Measurements from ENCODE around the gene PHLDA2.

PHLDA2 gene

GRCh38 chr11:2882396-2883110 lies 46.7 kb downstream of the PHLDA2 start:
- Histone ChIP-seq H3K27ac (ENCODE audit: extremely low read depth, low read depth, low read length) (no peak overlapping the region), H3K4me3 (ENCODE audit: low read depth, low read length) (no peak overlapping the region), H3K36me3 (ENCODE audit: control insufficient read depth in 2 of 2, insufficient read depth in 1 of 2, low read length in 2 of 2) (no peaks in the 10 kb centered on the region), H3K4me1 (ENCODE audit: control insufficient read depth, insufficient read depth, low read length) (no peaks in the 10 kb centered on the region), H3K9me3 (ENCODE audit: control insufficient read depth, insufficient read depth, low read depth, low read length) (no peaks in the 10 kb centered on the region)
- CTCF ChIA-PET = interaction anchor here (1.0 to 16.8 kb wide), 3 partner anchors 9 to 349 kb away, joined by 5 to 456 read pairs (median 8); no protein-coding TSS in a partner anchor
- POLR2A ChIA-PET = interaction anchor here (1.1 kb wide), 1 partner anchor 47 kb away, joined by 3 read pairs; the partner anchor contains the start of gene PHLDA2
- TF ChIP-seq GLIS2 (tag by site-specific recombination; IDR thresholded peaks at IDR 0.05) = no peak
- no peak for TF ChIP-seq CTCF (tag by site-specific recombination; IDR thresholded peaks at IDR 0.05)
- no peak for TF ChIP-seq RBAK (tag by site-specific recombination; IDR thresholded peaks at IDR 0.05)
- no peak for TF ChIP-seq ZNF624 (tag by site-specific recombination; IDR thresholded peaks at IDR 0.05)
- TF ChIP-seq SP3 (tag by site-specific recombination; IDR thresholded peaks at IDR 0.05) = no peak
- no peak for TF ChIP-seq ZNF148 (tag by site-specific recombination; IDR thresholded peaks at IDR 0.05; ENCODE audit: borderline replicate concordance)
- TF ChIP-seq ZFHX2 (tag by site-specific recombination; conservative IDR thresholded peaks at IDR 0.05) = no peak
- no peak for TF ChIP-seq ZNF2 (tag by site-specific recombination; IDR thresholded peaks at IDR 0.05)
- no peak for TF ChIP-seq ZNF837 (tag by site-specific recombination; IDR thresholded peaks at IDR 0.05)
- TF ChIP-seq GFI1B (tag by site-specific recombination; IDR thresholded peaks at IDR 0.05) = no peak

DNA sequence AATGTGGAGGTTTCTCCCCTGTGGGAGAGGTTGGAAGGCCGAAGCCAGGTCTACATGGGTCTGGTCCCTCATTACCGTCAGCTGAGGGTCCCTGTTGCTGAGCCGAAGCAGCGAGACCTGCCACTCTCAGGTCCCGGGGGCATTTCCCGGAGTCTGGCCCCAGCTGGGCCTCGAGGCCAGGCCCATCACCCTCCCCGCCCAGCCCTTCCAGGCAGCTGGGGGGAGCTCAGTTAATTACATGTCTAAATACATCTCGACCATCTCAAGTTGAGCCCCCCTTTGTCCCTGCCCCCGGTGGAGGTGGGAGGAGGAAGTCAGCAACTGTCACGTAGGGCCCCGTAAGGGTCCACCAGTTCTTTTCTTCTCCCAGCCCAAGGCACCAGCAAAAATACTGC lies 47.2 kb downstream of the PHLDA2 start:
- TF ChIP-seq ZNF10 (tag by site-specific recombination; IDR thresholded peaks at IDR 0.05) (no peak), ZNF169 (tag by site-specific recombination; IDR thresholded peaks at IDR 0.05) (no peak), ZNF768 (tag by site-specific recombination; IDR thresholded peaks at IDR 0.05) (no peak), GLI2 (tag by site-specific recombination; IDR thresholded peaks at IDR 0.05; ENCODE audit: borderline replicate concordance, low read depth) (no peak), PATZ1 (tag by site-specific recombination; IDR thresholded peaks at IDR 0.05) (no peak), KLF16 (tag by site-specific recombination; IDR thresholded peaks at IDR 0.05) (no peak), BCL11A (tag by site-specific recombination; IDR thresholded peaks at IDR 0.05; ENCODE audit: low read depth) (no peak), ZNF529 (tag by site-specific recombination; IDR thresholded peaks at IDR 0.05; ENCODE audit: insufficient replicate concordance) (no peak), PBX3 (CRISPR knock-in tag; IDR thresholded peaks at IDR 0.05) (no peak), RBAK (tag by site-specific recombination; IDR thresholded peaks at IDR 0.05) (no peak), ZNF133 (tag by site-specific recombination; IDR thresholded peaks at IDR 0.05) (no peak), ZNF629 (tag by site-specific recombination; IDR thresholded peaks at IDR 0.05) (no peak), ZNF610 (tag by site-specific recombination; IDR thresholded peaks at IDR 0.05; ENCODE audit: borderline replicate concordance) (no peak)
- TF ChIP-seq, protein P1, sequence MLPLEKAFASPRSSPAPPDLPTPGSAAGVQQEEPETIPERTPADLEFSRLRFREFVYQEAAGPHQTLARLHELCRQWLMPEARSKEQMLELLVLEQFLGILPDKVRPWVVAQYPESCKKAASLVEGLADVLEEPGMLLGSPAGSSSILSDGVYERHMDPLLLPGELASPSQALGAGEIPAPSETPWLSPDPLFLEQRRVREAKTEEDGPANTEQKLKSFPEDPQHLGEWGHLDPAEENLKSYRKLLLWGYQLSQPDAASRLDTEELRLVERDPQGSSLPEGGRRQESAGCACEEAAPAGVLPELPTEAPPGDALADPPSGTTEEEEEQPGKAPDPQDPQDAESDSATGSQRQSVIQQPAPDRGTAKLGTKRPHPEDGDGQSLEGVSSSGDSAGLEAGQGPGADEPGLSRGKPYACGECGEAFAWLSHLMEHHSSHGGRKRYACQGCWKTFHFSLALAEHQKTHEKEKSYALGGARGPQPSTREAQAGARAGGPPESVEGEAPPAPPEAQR (tag by site-specific recombination; IDR thresholded peaks at IDR 0.05) = no peak
- TF ChIP-seq, protein P2, sequence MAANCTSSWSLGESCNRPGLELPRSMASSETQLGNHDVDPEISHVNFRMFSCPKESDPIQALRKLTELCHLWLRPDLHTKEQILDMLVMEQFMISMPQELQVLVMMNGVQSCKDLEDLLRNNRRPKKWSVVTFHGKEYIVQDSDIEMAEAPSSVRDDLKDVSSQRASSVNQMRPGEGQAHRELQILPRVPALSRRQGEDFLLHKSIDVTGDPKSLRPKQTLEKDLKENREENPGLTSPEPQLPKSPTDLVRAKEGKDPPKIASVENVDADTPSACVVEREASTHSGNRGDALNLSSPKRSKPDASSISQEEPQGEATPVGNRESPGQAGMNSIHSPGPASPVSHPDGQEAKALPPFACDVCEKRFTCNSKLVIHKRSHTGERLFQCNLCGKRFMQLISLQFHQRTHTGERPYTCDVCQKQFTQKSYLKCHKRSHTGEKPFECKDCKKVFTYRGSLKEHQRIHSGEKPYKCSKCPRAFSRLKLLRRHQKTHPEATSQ (tag by site-specific recombination; IDR thresholded peaks at IDR 0.05) = no peak
- no peaks in the 10 kb centered on the region for H3K9me3 ChIP-seq (ENCODE audit: control insufficient read depth, insufficient read depth, low read depth, low read length)
- no peak overlapping the region for H3K27ac ChIP-seq (ENCODE audit: extremely low read depth, low read depth, low read length)
- H3K4me1 ChIP-seq (ENCODE audit: control insufficient read depth, insufficient read depth, low read length) = no peaks in the 10 kb centered on the region
- no peak overlapping the region for H3K4me3 ChIP-seq (ENCODE audit: low read depth, low read length)
- ChIA-PET CTCF (interaction anchor here (1.8 to 16.8 kb wide), 2 partner anchors 11 to 349 kb away, joined by 8 to 456 read pairs; no protein-coding TSS in a partner anchor), POLR2A (interaction anchor here (1.1 kb wide), 1 partner anchor 48 kb away, joined by 3 read pairs; the partner anchor contains the start of gene PHLDA2)
- H3K36me3 ChIP-seq (ENCODE audit: control insufficient read depth in 2 of 2, insufficient read depth in 1 of 2, low read length in 2 of 2) = no peaks in the 10 kb centered on the region
